NCI-H1105 treated with DMSO at 0.1 percent for 48 hours (cell line): ENCODE measurements around the gene EPOP.
"Not testable (repeated sequence)": the region's sequence is repeated elsewhere in the genome, so short reads cannot be mapped to it uniquely, and the experiment has no call there.

Experiments
- DNase-seq: peaks from one replicate; lab custom pipeline; 2025; lab: John Stamatoyannopoulos, UW

The EPOP gene

GRCh38 chr17:38673707-38674013 is 1.1 kb downstream of the EPOP start:
- no peak for DNase-seq

- DNase-seq = no peak
These were observed 1.7 kb downstream of the EPOP start for GRCh38 chr17:38672788-38673706.

- no peak for DNase-seq
These were observed 2.6 kb downstream of the EPOP start for GRCh38 chr17:38671939-38672720.

DNA sequence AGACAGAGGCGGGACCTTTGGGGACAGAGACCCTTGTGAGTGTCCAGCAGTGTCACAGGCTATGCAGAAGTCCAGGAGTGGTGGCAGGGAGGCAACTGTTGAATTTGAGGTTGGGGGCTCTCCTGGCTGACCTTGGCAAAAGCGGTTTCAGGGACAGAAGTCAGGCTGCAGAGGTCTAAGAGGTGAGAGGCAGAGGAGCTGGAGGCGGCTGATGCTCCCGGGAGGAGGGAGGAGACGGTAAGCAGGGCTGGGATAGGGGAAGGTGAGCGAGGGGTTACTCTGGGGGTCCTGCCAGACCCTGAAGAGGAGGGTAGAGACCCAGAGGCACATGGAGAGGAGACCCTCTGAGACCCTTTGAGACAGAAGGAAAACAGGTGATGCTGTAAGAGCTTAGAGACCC is 5.2 kb downstream of the EPOP start:
- no peak for DNase-seq

- DNase-seq = no peak
These were observed 7.0 kb downstream of the EPOP start for GRCh38 chr17:38667787-38668122.

DNA sequence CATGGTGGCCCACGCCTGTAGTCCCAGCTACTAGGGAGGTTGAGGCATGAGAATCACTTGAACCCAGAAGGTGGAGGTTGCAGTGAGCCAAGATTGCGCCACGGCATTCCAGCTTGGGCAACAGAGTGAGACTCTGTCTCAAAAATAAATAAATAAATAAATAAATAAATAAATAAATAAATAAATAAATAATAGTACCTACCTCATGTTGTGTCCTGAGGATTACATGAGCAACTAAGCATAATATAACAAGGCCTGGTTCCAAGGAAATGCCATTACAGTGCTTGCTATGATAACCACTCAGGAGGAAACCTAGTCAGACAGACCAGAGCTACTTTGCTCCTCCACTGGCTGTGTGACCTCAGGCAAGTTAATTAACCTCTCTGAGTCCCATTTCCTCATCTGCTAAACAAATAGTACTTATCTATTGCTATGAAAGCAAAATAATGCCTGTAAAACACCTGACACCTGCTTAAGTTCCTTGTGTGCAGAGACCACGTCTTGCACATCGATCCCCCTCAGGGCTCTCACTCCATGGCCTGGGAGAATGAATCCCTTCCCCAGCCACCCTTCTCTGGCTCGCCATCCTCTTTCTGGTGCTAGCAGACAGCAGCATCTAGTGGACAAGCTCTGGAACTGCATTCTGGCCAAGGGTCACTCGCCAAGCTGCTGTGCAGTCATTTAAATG is 7.5 kb downstream of the EPOP start:
- DNase-seq = peak; percentile 56

DNA sequence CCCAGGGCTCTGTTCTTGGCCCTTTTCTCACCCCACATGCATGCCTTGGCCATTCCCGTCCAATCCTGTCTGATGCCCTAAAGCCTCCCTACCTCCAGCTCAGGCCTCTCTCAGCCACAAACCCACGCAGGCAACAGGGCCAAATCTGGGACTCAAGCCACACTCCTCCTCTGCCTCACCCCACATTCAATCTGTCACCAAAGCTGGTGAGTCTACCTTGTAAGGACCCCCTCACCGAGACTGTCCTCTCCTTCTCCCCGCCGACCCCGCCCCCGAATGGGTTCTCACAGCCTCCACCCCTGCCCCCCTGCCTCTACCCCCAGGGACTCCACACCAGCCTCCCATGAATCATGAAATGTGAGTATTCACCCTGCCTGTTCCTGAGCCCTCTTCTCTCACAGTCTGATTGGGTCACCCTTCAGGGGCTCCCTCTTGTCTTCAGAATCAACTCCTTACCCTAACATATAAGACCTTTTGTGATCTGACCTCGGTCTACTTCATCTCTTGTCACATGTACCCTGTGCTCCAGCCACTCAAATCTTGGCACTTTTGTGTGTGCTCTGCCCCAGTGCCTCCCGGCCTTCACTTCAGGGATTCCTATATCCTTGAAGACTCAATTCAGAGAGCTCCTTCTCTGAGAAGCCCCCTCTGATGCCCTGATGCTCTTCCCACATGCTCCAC is 10.7 kb downstream of the EPOP start:
- DNase-seq = no peak

DNA sequence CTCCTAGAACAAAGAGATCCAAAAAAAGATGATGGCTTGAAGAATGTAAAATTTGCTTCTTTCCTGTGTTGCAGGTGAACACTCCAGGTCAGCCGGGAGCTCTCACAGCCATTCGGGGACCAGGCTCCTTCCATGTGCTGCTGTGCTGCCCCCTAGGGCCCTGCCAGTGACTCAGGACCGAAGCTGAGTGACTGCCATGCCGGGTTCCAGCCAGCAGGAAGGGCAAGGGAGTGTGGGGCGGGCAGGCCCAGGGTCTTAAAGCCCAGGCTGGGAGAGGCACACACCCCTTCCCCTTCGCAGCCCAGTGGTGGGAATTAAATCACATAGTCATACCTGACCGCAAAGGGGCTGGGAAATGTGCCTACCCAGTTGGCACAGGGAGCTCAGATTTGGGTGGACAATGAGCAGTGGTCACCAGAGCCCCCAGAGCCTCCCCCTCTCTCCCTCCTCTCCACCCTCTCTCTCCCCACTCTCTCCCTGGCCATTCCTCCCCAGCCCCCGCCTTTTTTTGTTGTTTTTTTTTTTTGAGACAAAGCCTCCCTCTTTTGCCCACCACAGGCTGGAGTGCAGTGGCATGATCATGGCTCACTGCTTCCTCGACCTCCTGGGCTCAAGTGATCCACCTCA is 11.5 kb downstream of the EPOP start:
- DNase-seq = peak; percentile 67

DNA sequence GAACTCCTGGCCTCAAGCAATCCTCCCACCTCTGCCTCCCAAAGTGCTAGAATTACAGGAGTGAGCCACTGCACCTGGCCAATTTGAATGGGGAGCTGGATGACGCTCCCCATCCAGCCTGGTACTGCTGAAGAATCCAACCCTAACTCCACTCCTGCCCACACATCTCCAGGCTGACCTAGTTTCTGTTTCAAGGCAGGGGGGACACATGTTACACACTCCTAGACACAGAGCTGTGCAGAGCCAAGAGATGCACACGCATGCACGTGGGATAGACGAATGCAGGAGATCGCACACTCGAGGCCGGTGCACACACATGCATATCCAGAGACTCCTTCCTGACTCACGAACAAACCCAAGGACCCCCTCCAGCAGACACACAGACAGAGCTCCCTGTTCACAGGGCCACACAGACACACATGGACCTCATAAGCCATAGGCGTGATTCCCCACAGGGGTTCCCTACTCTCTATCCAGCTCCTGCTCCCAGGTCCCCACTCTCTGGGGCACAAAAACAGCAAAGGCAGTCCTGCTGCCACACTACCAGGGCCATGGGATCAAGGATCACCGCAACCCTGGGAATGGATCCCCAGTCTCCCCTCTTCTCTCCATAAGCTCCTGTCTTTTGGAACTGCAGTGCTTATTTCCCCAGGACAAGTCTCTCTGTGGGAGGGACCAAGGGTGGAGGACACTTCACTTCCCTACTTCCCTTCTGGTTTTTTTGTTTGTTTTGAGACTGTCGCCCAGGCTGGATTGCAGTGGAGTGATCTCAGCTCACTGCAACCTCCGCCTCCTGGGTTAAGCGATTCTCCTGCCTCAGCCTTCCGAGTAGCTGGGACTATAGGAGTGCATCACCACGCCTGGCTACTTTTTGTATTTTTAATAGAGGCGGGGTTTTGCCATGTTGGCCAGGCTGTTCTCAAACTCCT is 14.4 kb downstream of the EPOP start:
- DNase-seq = no peak

DNA sequence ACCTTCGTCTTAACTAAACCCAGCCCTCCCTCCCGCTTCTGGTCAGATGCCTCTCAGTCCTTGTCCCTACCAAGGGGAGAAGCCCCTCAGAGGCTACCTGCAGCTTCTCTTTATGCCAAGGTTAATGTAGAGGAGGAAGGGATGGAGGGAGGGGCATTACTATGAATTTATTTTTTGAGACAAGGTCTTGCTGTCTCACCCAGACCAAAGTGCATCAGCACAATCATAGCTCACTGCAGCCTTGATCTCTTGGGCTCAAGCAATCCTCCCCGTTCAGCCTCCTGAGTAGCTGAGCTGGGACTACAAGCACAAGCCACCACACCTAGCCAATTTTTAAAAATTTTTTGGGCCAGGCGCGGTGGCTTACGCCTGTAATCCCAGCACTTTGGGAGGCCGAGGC is 15.3 kb downstream of the EPOP start:
- DNase-seq = no peak

- no peak for DNase-seq
These were observed 15.9 kb downstream of the EPOP start for GRCh38 chr17:38658741-38659345.

DNA sequence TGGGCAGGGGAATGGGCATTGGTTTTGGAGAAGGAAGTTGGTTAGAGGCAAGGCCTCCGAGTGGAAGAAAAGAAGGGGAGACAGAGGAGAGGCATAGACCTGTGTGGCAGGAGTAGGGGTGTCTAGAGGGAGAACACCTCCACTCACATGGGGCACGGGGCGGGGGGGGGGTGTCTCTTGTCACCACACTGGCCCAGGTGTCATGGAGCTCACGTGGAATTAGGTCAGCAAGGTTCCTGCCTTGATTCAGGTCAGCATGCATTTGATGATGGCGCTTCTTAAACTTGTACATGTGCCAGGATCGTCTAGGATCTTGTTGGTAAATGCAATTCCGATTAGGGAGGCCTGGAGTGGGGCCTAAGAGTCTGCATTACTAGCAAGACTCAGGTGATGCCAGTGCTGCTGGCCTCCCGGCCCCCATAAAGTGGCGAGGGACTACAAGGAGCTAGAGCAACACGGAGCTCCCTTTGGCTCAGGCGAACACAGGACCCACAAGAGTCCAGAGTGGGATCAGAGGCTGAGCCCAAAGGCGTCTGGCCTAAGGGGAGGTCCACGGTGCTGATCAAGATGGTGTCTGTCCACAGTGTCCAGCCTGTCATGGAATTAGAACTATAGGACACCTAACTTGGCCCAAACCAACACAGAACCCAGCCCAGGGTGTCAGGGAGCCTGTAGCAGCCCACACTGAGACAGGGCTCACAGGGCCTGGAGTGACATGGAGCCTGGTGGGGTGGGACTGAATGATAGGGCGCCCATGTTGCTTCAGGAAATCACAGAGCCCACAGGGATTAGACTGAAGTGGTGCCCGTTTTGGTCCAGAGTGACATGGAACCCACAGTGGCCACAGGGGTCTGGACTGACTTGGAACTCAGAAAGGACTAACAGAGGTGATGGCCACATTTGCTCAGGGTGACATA is 16.7 kb downstream of the EPOP start:
- DNase-seq = no peak

DNA sequence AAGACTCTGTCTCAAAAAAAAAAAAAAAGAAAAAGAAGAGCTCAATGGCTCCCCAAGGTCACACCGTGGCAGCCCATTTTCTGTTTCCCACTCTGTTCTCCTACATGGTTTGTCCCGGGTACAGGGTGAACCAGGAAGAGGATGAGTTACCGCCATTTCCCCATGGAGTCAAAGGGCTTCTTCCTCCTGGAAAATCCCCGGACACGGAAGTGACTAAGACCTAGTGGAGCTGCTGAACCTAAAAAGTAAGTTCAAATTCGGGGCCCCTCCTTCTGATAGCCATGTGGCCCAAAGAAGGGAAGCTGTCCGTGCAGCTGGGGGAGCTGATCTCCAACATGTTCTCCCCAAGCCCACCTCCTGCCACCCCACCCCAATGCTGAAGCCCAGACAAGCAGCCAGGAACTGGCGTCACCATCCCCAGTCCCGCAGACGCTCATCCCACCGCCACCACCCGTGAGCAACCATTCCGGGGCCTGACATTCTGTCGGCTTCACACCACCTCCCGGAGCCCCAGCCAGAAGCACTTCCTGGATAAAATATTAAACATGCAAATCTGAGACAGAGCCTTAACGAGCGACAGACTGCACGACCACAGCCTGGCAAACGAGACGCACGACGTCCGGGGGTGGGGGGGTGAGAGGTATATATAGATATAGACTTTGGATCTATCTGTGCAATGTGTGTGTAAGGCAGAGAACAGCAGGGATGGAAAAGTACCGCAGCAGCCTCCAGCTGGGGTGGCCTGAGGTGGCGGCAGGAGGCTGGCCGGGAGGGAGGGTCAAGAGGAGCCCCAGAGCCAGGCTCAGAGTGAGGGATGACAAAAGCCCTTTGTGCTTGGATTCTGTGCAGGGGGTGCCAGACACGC is 17.6 kb downstream of the EPOP start:
- no peak for DNase-seq

DNA sequence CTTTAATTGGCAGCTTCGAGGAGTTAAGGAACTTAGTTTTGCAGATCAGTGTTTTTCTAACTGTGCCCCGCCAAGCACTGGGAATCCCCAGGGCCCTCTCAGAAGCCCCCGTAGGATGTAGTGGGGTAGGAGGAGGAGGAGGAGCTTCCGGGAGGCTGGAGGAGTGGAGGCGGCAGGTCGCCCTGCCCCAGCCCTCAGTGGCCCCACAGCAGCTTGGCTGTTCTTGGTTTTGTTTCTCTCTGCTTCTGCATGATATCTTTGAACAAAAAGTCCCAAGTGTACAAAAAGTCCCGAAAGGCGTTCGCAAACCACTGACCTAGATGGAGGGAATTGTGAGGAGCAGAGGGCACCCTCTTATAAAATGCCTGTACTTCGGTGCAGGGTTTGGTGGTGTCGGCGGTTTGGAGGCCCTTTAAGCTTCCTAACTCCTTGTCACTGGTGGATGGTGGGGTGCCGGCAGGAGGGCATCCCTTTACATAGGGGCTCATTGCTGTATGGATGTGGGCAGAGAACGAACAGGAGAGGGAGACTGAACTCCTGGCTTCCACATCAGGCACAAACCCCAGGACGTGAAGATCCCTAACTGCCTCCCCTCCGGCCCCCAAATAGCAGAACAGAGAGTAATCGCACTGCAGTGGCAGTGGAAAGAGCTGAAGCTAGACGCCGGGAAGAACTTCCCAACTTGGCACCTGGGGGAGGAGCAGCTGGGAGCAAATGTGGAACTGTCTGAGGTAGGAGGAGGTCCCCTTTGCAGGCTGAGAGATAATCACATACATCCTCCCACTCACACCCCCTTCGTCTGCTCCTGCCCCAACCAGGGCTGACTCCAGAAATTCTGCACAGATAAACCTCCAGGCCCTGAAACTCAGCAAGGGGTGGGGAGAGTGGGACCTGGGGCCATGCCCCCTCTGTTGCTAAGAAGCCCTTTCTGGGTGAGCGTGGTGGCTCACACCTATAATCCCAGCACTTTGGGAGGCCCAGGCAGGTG is 20.1 kb downstream of the EPOP start:
- DNase-seq = no peak

GRCh38 chr17:38653679-38654078 is 21.1 kb downstream of the EPOP start:
- no peak for DNase-seq

DNA sequence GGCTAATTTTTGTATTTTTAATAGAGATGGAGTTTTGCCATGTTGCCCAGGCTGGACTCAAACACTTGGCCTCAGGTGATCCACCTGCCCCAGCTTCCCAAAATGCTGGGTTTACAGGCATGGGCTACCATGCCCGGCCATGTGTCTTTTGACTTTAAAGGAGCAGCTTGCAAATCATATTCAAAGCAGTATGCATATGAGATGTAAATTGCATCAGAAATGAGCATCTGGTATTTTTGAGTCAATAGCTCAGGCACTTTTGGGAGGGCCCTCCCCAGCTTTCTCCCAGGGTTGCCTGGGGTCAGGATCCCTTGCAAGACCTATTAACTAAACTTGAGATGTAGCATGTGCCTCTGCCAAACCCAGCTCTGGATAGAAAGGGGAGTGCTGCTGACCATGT is 21.5 kb downstream of the EPOP start:
- no peak for DNase-seq

DNA sequence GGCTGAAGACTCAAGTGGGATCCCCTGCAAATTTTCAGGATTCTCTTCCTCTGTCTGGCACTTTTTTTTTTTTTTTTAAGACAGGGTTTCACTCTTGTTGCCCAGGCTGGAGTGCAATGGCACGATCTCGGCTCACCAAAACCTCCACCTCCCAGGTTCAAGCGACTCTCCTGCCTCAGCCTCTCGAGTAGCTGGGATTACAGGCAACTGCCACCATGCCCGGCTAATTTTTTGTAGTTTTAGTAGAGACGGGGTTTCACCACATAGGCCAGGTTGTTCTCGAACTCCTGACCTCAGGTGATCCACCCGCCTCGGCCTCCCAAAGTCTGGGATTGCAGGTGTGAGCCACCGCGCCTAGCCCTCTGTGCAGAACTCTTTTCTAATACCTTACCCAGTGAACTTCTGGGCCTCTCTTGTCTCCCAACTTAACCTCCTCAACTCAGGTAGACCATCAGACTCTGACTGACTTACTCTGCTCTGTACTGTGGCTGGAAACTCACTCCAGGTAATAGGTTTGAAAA is 24.0 kb downstream of the EPOP start:
- DNase-seq = not testable (repeated sequence)
